Hippocampal formation (tissue), 2 donors: ENCODE measurements around the gene SLC50A1.
A peak's percentile ranks its signal among the peaks of the same experiment; 100 is the strongest.
"Not testable (repeated sequence)": the region's sequence is repeated elsewhere in the genome, so short reads cannot be mapped to it uniquely, and the experiment has no call there.

Experiments
- DNase-seq, 2 donors: peaks; one replicate each; lab custom pipeline; 2025; lab: John Stamatoyannopoulos, UW

SLC50A1 gene

GRCh38 chr1:155116113-155116764, 19.4 kb upstream of the SLC50A1 start:
- no peak for DNase-seq

GRCh38 chr1:155117610-155118009, 18.0 kb upstream of the SLC50A1 start:
- no peak for DNase-seq

- not testable (repeated sequence) for DNase-seq
Measured at GRCh38 chr1:155118090-155118489, 17.6 kb upstream of the SLC50A1 start.

GRCh38 chr1:155120253-155120652, 15.4 kb upstream of the SLC50A1 start:
- DNase-seq, result no peak

- DNase-seq, result no peak
Measured at GRCh38 chr1:155121249-155121648, 14.4 kb upstream of the SLC50A1 start.

GRCh38 chr1:155122308-155122707, 13.3 kb upstream of the SLC50A1 start:
- DNase-seq, result no peak

- no peak for DNase-seq
Measured at GRCh38 chr1:155123801-155124200, 11.9 kb upstream of the SLC50A1 start.

- no peak for DNase-seq
Measured at GRCh38 chr1:155124503-155125463, 10.9 kb upstream of the SLC50A1 start.

GRCh38 chr1:155125511-155125945, 10.1 kb upstream of the SLC50A1 start:
- no peak for DNase-seq

GRCh38 chr1:155125946-155126555, 9.6 kb upstream of the SLC50A1 start:
- peak; percentile 68 to 79 for DNase-seq

- peak; percentile 62 to 78 for DNase-seq
Measured at GRCh38 chr1:155126556-155127104, 9.0 kb upstream of the SLC50A1 start.

- DNase-seq, result peak; percentile 88 to 95
Measured at GRCh38 chr1:155127105-155127966, 8.3 kb upstream of the SLC50A1 start, which contains the start of gene EFNA1. Gene EFNA1, plus strand, starts transcription at chr1:155127876. Its CDS starts 102 bp downstream, at chr1:155127978.

GRCh38 chr1:155127967-155128754, 7.5 kb upstream of the SLC50A1 start:
- DNase-seq, result no peak

GRCh38 chr1:155128755-155129473, 6.7 kb upstream of the SLC50A1 start:
- DNase-seq, result peak; percentile 23 to 31

- DNase-seq, result no peak
Measured at GRCh38 chr1:155130272-155131006, 5.2 kb upstream of the SLC50A1 start.

- no peak for DNase-seq
Measured at GRCh38 chr1:155131285-155131684, 4.4 kb upstream of the SLC50A1 start.

- DNase-seq, result no peak
Measured at GRCh38 chr1:155131856-155132255, 3.8 kb upstream of the SLC50A1 start.

- no peak for DNase-seq
Measured at GRCh38 chr1:155133799-155134281, 1.8 kb upstream of the SLC50A1 start.

- no peak for DNase-seq
Measured at GRCh38 chr1:155134322-155134721, 1.3 kb upstream of the SLC50A1 start.
